VCaP (cell line): ENCODE results near the gene TNIP3.

Experiments used
- H3K27ac ChIP-seq: fragments of 450-650 bp; 2 replicates; pipeline ENCODE4 v1.5.1; 2017
- TF ChIP-seq, protein P1 (sequence below): fragments of 450-650 bp; conservative IDR thresholded peaks from 2 replicates; pipeline ENCODE4 v1.5.1; 2017; ENCODE audit warnings: mild to moderate bottlenecking, moderate library complexity

Gene TNIP3

DNA sequence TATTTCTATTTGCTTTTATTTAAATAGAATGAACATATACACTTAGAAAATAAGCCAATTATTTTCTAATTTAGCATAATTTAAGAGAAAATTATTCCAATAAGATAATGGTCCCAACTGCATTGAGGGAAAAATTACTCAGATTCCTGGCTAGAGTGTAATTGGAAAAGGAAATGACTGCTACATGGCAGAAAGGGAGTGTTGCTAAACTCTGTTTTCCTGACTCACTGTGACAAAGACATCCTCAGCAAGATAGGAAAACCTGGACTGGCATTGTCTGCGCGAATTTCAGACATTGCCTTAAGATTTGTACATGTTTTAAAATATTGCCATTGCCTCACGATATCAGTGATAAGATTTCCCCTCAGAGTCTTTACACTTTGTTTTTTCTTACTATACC is 8.2 kb downstream of the TNIP3 start:
- TF ChIP-seq, protein P1, sequence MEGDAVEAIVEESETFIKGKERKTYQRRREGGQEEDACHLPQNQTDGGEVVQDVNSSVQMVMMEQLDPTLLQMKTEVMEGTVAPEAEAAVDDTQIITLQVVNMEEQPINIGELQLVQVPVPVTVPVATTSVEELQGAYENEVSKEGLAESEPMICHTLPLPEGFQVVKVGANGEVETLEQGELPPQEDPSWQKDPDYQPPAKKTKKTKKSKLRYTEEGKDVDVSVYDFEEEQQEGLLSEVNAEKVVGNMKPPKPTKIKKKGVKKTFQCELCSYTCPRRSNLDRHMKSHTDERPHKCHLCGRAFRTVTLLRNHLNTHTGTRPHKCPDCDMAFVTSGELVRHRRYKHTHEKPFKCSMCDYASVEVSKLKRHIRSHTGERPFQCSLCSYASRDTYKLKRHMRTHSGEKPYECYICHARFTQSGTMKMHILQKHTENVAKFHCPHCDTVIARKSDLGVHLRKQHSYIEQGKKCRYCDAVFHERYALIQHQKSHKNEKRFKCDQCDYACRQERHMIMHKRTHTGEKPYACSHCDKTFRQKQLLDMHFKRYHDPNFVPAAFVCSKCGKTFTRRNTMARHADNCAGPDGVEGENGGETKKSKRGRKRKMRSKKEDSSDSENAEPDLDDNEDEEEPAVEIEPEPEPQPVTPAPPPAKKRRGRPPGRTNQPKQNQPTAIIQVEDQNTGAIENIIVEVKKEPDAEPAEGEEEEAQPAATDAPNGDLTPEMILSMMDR = no peak
- H3K27ac ChIP-seq = no peak overlapping the region

DNA sequence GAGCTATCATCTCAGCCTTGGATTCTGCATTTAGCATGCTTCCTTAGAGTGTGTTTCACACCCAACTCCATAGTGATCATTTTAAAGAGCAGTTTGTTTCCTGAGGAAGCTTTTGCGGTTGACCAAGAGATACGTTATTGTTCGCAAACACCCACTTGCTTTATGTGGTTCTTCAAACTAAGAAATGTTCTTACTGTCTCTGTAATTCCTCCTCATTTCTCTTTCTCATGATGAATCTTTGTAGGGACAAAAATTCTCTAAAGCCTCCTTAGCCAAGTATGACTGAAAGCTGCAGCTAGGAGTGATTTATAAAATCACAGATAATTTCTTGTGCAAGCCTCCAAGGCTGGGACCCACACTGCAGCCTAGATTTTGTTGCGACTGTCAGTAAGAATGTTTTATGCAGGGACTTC is 10.0 kb downstream of the TNIP3 start:
- TF ChIP-seq, protein P1 = no peak
- H3K27ac ChIP-seq = no peak overlapping the region

DNA sequence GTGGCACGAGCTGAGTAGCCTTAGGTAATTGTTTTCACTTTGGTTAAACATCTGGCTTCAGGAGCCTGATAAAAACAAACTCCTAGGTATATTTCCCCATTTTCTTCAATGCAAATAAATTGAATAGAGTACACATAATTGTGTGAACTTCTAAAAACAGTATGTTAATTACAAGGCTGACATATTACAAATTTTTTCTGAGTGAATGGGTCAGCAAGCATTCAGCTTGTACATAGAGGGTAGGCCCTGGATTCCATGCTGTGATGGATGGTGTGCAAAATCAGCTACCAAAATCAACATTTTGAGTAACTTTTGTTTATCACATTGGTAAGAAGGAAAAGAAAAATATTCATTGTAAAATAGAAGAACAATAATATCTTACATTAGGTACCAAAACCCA is 12.2 kb downstream of the TNIP3 start:
- TF ChIP-seq, protein P1 = no peak
- no peak overlapping the region for H3K27ac ChIP-seq

DNA sequence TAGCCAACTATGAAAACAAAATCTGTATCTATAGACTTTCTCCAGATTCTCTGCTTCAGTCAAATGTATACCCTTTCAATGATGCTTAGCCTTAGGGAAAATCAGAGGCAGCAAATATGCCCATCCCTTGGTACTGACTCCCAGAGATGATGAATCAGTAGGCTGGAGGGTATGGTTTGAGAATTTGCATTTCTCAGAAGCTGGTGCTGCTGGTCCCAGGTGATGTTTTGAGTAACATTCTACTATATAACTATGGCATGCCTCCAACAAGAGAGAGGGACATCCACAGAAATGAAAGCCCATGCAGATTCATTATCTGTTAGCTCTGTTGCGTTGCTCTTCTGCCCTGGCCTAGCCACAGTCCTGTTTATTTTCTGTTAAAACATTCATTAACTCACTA is 13.6 kb downstream of the TNIP3 start:
- TF ChIP-seq, protein P1 = no peak
- no peak overlapping the region for H3K27ac ChIP-seq

DNA sequence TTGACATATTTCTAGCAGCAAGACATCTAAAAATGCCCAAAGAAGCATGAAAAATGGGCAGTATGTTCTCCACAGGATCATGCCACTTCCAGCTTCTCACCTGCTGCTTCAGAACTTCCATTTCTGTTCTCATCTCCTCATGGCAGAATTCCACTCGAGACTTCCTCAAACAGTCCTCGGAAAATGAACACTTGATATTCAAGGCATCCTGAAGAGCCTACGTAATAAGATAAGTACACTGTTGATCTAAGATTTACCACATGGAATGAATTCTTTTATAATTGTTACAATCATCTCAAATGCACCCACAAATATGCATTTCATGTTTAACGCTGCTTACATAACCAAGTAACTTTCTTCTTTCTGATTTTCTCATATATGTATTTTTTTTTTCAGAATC is 14.1 kb downstream of the TNIP3 start:
- TF ChIP-seq, protein P1 = no peak
- no peak overlapping the region for H3K27ac ChIP-seq

DNA sequence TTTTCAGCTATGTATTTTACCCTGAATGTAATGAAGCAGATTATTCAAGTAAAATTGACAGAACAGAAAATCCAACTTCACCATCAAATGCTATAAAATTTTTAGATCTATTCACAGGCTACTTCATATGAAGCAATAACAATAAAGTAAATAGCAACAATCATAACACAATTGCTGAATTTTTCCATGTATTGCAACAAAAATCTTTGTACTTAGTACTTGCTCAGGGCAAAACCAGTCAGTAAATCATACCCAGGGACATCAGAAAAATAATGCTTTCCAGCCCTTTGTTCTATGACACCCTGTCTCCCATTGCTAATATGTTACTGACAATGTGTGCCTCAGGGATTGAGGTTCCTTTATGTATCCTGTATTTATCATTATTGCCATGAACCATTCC is 15.5 kb downstream of the TNIP3 start:
- TF ChIP-seq, protein P1 = no peak
- no peak overlapping the region for H3K27ac ChIP-seq

DNA sequence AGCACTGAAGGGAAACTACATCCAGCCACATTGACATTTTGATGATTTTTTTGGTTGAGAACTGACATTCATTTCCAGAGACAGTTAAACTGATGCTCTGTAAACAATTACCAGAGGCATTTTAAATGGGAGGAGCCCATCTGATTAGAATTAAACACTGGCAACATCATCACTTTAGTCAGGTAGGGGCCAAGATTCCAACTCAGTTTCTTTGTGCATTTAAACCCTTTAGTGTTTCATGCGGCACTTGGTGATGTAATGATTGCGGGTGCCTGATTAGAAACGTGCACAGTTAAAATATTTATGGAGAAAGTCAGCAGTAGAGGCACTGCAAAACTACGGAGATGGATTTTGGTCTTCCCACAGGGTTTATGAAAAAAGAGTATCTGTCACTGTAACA is 16.1 kb downstream of the TNIP3 start:
- TF ChIP-seq, protein P1 = no peak
- no peak overlapping the region for H3K27ac ChIP-seq

DNA sequence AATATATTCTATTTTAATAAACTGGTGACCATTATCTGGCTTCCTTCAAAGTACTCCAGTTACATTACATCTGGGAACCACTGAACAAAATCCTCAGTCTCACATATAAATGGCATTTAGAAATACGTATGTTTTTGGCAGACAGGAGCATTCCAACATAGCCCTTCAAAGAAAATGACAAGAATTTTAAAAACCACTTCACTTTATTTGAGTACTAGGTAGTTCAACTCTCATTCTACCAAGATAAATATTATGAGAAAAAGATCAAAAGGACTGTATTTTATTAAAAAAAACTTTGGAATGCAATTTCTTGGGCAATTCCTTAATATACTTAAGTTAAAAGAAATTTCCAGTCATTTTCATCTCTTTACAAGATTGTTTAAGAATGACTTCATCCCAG is 17.6 kb downstream of the TNIP3 start:
- TF ChIP-seq, protein P1 = no peak
- no peak overlapping the region for H3K27ac ChIP-seq
